Gastrocnemius medialis (tissue), 4 donors: ENCODE measurements around the gene SURF1.

Experiments used
- POLR2A ChIP-seq, 2 donors: fragments of 450-650 bp; IDR thresholded peaks; one replicate each; pipeline ENCODE4 v1.6.1; 2017; ENCODE audit warnings: antibody characterized with exemption in 2 of 2, mild to moderate bottlenecking in 2 of 2, moderate library complexity in 2 of 2
- TF ChIP-seq, protein P1 (sequence below), 5 experiments: fragments of 450-650 bp in 3 of 5; fragments of 200-600 bp in 2 of 5; sonication (generic) in 2 of 5; IDR thresholded peaks in 4 of 5; conservative IDR thresholded peaks in 1 of 5; 1 replicate in 4 of 5; 2 replicates in 1 of 5; pipeline ENCODE4 v1.5.1; 2016 to 2019; ENCODE audit warnings: antibody characterized with exemption in 5 of 5, mild to moderate bottlenecking in 3 of 5, moderate library complexity in 3 of 5

- TF ChIP-seq, protein P1, sequence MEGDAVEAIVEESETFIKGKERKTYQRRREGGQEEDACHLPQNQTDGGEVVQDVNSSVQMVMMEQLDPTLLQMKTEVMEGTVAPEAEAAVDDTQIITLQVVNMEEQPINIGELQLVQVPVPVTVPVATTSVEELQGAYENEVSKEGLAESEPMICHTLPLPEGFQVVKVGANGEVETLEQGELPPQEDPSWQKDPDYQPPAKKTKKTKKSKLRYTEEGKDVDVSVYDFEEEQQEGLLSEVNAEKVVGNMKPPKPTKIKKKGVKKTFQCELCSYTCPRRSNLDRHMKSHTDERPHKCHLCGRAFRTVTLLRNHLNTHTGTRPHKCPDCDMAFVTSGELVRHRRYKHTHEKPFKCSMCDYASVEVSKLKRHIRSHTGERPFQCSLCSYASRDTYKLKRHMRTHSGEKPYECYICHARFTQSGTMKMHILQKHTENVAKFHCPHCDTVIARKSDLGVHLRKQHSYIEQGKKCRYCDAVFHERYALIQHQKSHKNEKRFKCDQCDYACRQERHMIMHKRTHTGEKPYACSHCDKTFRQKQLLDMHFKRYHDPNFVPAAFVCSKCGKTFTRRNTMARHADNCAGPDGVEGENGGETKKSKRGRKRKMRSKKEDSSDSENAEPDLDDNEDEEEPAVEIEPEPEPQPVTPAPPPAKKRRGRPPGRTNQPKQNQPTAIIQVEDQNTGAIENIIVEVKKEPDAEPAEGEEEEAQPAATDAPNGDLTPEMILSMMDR (IDR thresholded peaks at IDR 0.05 in 4 of 5, conservative IDR thresholded peaks at IDR 0.05 in 1 of 5), result no peak
- TF ChIP-seq POLR2A (IDR thresholded peaks at IDR 0.05), result no peak
These were observed 10.7 kb downstream of the SURF1 start for GRCh38 chr9:133345596-133345995.
